HepG2 (cell line): Measurements from ENCODE around the gene ETV2. TPM values are rescaled to one million over a fixed set of nuclear protein-coding genes. Genes with fewer than 3 reads are reported as not detected.
A peak's percentile ranks its signal among the peaks of the same experiment; 100 is the strongest.

ENCODE experiments used
- ATF7-NPFF ChIP-seq: sonication (generic); formaldehyde crosslinking; IDR thresholded peaks from 2 replicates; pipeline ENCODE4 v1.8.1; 2023; ENCODE audit warnings: mild to moderate bottlenecking, low read depth, missing genetic modification reagents, moderate library complexity
- BRF2 ChIP-seq: sonication (generic); formaldehyde crosslinking; IDR thresholded peaks from 2 replicates; pipeline ENCODE4 v1.8.1; 2022; ENCODE audit warnings: mild to moderate bottlenecking, missing genetic modification reagents
- CBFB ChIP-seq: sonication (generic); formaldehyde crosslinking; IDR thresholded peaks from 2 replicates; pipeline ENCODE4 v1.4.0; 2020; ENCODE audit warnings: missing genetic modification reagents
- DMAP1 ChIP-seq: IDR thresholded peaks from 2 replicates; pipeline ENCODE4 v1.6.1; 2016
- EP300 ChIP-seq, 3 experiments: sonication (generic) in 1 of 3; formaldehyde crosslinking in 1 of 3; IDR thresholded peaks; 2 replicates each; pipeline versions ENCODE4 v1.5.1 to v1.6.1; 2011 to 2020; ENCODE audit warnings: low read depth in 2 of 3, low read length in 2 of 3, borderline replicate concordance in 1 of 3, improper control_type of control experiment in 1 of 3, mild to moderate bottlenecking in 1 of 3, missing genetic modification reagents in 1 of 3, moderate library complexity in 1 of 3
- FOXP1 ChIP-seq, 2 experiments: fragments of 450-650 bp in 1 of 2; IDR thresholded peaks; 2 replicates each; pipeline ENCODE4 v1.6.1; 2017 to 2018; ENCODE audit warnings: antibody characterized with exemption in 1 of 2
- IKZF4 ChIP-seq: sonication (generic); formaldehyde crosslinking; IDR thresholded peaks from 2 replicates; pipeline ENCODE4 v1.5.1; 2020; ENCODE audit warnings: borderline replicate concordance, mild to moderate bottlenecking, low read depth, missing genetic modification reagents; ENCODE audit errors: not compliant biosample characterization
- JARID2 ChIP-seq: sonication (generic); formaldehyde crosslinking; IDR thresholded peaks from 2 replicates; pipeline ENCODE4 v1.8.1; 2023; ENCODE audit warnings: missing genetic modification reagents, inconsistent platforms; ENCODE audit not compliant: insufficient replicate concordance
- JUNB ChIP-seq: sonication (generic); formaldehyde crosslinking; IDR thresholded peaks from 2 replicates; pipeline ENCODE4 v1.8.0; 2022; ENCODE audit warnings: missing genetic modification reagents, mild to moderate bottlenecking, borderline replicate concordance
- MIXL1 ChIP-seq: IDR thresholded peaks from 2 replicates; pipeline ENCODE4 v1.6.1; 2016
- NFYB ChIP-seq: sonication (generic); formaldehyde crosslinking; IDR thresholded peaks from 2 replicates; pipeline ENCODE4 v1.4.0; 2020; ENCODE audit warnings: missing genetic modification reagents
- STAT6 ChIP-seq: sonication (generic); formaldehyde crosslinking; IDR thresholded peaks from 2 replicates; pipeline ENCODE4 v1.4.0; 2020; ENCODE audit warnings: missing genetic modification reagents, mild to moderate bottlenecking, borderline replicate concordance
- UBTF ChIP-seq: sonication (generic); formaldehyde crosslinking; IDR thresholded peaks from 2 replicates; pipeline ENCODE4 v1.4.0; 2020; ENCODE audit warnings: mild to moderate bottlenecking, missing genetic modification reagents
- ZFP90 ChIP-seq: sonication (generic); formaldehyde crosslinking; IDR thresholded peaks from 2 replicates; pipeline ENCODE4 v1.8.0; 2022; ENCODE audit warnings: missing genetic modification reagents, mild to moderate bottlenecking, inconsistent platforms, borderline replicate concordance
- ZNF224 ChIP-seq: sonication (generic); formaldehyde crosslinking; IDR thresholded peaks from 2 replicates; pipeline ENCODE4 v1.5.0; 2020; ENCODE audit warnings: mild to moderate bottlenecking, missing genetic modification reagents
- ZNF263 ChIP-seq: sonication (generic); formaldehyde crosslinking; IDR thresholded peaks from 2 replicates; pipeline ENCODE4 v1.4.0; 2020; ENCODE audit warnings: missing genetic modification reagents
- ZNF276 ChIP-seq: sonication (generic); formaldehyde crosslinking; IDR thresholded peaks from 2 replicates; pipeline ENCODE4 v1.4.0; 2020; ENCODE audit warnings: mild to moderate bottlenecking, low read depth, missing genetic modification reagents
- ZNF350 ChIP-seq: sonication (generic); formaldehyde crosslinking; IDR thresholded peaks from 2 replicates; pipeline ENCODE4 v1.4.0; 2020; ENCODE audit warnings: mild to moderate bottlenecking, low read depth, missing genetic modification reagents, borderline replicate concordance
- ZNF557 ChIP-seq: sonication (generic); formaldehyde crosslinking; IDR thresholded peaks from 2 replicates; pipeline ENCODE4 v1.4.0; 2020; ENCODE audit warnings: missing genetic modification reagents
- ZNF572 ChIP-seq: sonication (generic); formaldehyde crosslinking; IDR thresholded peaks from 2 replicates; pipeline ENCODE4 v1.5.1; 2020; ENCODE audit warnings: mild to moderate bottlenecking, missing genetic modification reagents
- ZNF652 ChIP-seq: IDR thresholded peaks from 2 replicates; pipeline ENCODE4 v1.6.1; 2016; ENCODE audit warnings: low read depth, borderline replicate concordance
- polyA plus RNA-seq, 8 experiments: library from polyadenylated mRNA; depleted of rRNA in 3 of 8; stranded (reverse) in 7 of 8; unstranded in 1 of 8; fragments of >200 nt; fragmentation: Illumina TruSeq in 4 of 8; extraction: Trizol in 4 of 8; gene quantifications; 2 replicates each; pipeline versions ENCODE4 v1.2.1 to v1.2.3, GENCODE V29; 2011 to 2016; ENCODE audit warnings: low read depth in 4 of 8, missing spikeins in 1 of 8, mixed read lengths in 1 of 8; ENCODE audit not compliant: insufficient read depth in 1 of 8
- total RNA-seq, 5 experiments: library from RNA; depleted of rRNA; stranded (reverse); fragments of >200 nt; fragmentation: Illumina TruSeq; extraction: Trizol; gene quantifications; 2 replicates each; pipeline ENCODE4 v1.2.3, GENCODE V29; 2016; ENCODE audit warnings: low read depth in 1 of 5

The ETV2 gene
- total and polyA plus RNA-seq, 2 of the 13 experiments (the other 11 are each of a cell fraction or from before 2014, with no cell fraction given) = 0.07 to 0.20 TPM

- TF ChIP-seq ZNF263 (CRISPR knock-in tag) = 0 out of 2 replicates have a peak, but pooled peaks have one; percentile 11
- TF ChIP-seq STAT6 (CRISPR knock-in tag) = no peak
- TF ChIP-seq CBFB (CRISPR knock-in tag) = no peak
- no peak for TF ChIP-seq ZNF557
- no peak; the same call in 1 of the 2 replicates for TF ChIP-seq ZNF572
- TF ChIP-seq JARID2 (CRISPR knock-in tag) = no peak
- no peak for TF ChIP-seq FOXP1 (IDR thresholded peaks at IDR 0.05)
- TF ChIP-seq FOXP1 (CRISPR knock-in tag; IDR thresholded peaks at IDR 0.05) = no peak
- TF ChIP-seq BRF2 = no peak
- TF ChIP-seq NFYB (CRISPR knock-in tag) = peak; percentile 48; the same call in 1 of the 2 replicates
- TF ChIP-seq IKZF4 (CRISPR knock-in tag) = no peak
- peak; percentile 65 for TF ChIP-seq DMAP1 (CRISPR knock-in tag)
- TF ChIP-seq ZNF276 (CRISPR knock-in tag) = no peak
- peak; percentile 48; the same call in 1 of the 2 replicates for TF ChIP-seq UBTF (CRISPR knock-in tag)
- TF ChIP-seq ZNF652 (CRISPR knock-in tag) = no peak
- TF ChIP-seq JUNB = no peak
- TF ChIP-seq ZNF224 (CRISPR knock-in tag) = no peak
- no peak for TF ChIP-seq EP300 (IDR thresholded peaks at IDR 0.05; ENCODE audit: low read depth in 2 of 2, low read length in 2 of 2)
- no peak for TF ChIP-seq EP300 (CRISPR knock-in tag; IDR thresholded peaks at IDR 0.05; ENCODE audit: borderline replicate concordance)
- 0 out of 2 replicates have a peak, but pooled peaks have one; percentile 64 for TF ChIP-seq ATF7-NPFF (CRISPR knock-in tag)
- TF ChIP-seq ZNF350 (CRISPR knock-in tag) = peak; percentile 13; the same call in 1 of the 2 replicates
- TF ChIP-seq ZFP90 (CRISPR knock-in tag) = no peak
- no peak for TF ChIP-seq MIXL1 (CRISPR knock-in tag)
These were observed 2.9 kb downstream of the ETV2 start (continued) for GRCh38 chr19:35644206-35644986.
